KMS-11 (cell line): ENCODE measurements around the gene GRK5.
"Not testable (repeated sequence)": the region's sequence is repeated elsewhere in the genome, so short reads cannot be mapped to it uniquely, and the experiment has no call there.

Experiments
- H2AFZ ChIP-seq: fragments of 200-600 bp; sonication (generic); 2 replicates; pipeline ENCODE4 v1.6.1; 2016; ENCODE audit warnings: antibody characterized with exemption, mixed run types, low read depth
- H3K27ac ChIP-seq: fragments of 200-600 bp; sonication (generic); 2 replicates; pipeline ENCODE4 v1.6.1; 2016; ENCODE audit warnings: mild to moderate bottlenecking, mixed run types
- H3K27me3 ChIP-seq: fragments of 200-600 bp; sonication (generic); 2 replicates; pipeline ENCODE4 v1.6.1; 2017; ENCODE audit warnings: mild to moderate bottlenecking, low read depth, mixed run types, moderate library complexity; ENCODE audit not compliant: insufficient read depth
- H3K36me3 ChIP-seq: fragments of 200-600 bp; sonication (generic); 2 replicates; pipeline ENCODE4 v1.6.1; 2017; ENCODE audit warnings: mild to moderate bottlenecking, mixed run types; ENCODE audit not compliant: insufficient read depth
- H3K4me1 ChIP-seq: fragments of 200-600 bp; sonication (generic); 2 replicates; pipeline ENCODE4 v1.6.1; 2016; ENCODE audit warnings: mild to moderate bottlenecking, low read depth, mixed run types; ENCODE audit not compliant: poor library complexity, severe bottlenecking
- H3K4me2 ChIP-seq: fragments of 200-600 bp; sonication (generic); 2 replicates; pipeline ENCODE4 v1.7.0; 2016; ENCODE audit warnings: mild to moderate bottlenecking, mixed run types
- H3K4me3 ChIP-seq: fragments of 200-600 bp; sonication (generic); IDR thresholded peaks from 2 replicates; pipeline ENCODE4 v1.6.1; 2017; ENCODE audit warnings: low read depth, low read length, mixed read lengths; ENCODE audit not compliant: insufficient read depth
- H3K79me2 ChIP-seq: fragments of 200-600 bp; sonication (generic); 2 replicates; pipeline ENCODE4 v1.6.1; 2016; ENCODE audit warnings: low read depth, mixed run types; ENCODE audit not compliant: insufficient read depth
- H3K9ac ChIP-seq: fragments of 200-600 bp; sonication (generic); 2 replicates; pipeline ENCODE4 v1.6.1; 2016; ENCODE audit warnings: mild to moderate bottlenecking, mixed run types
- H4K20me1 ChIP-seq: fragments of 200-600 bp; sonication (generic); 2 replicates; pipeline ENCODE4 v1.6.1; 2016; ENCODE audit warnings: mild to moderate bottlenecking, mixed run types; ENCODE audit not compliant: insufficient read depth
- TF ChIP-seq, protein P1 (sequence below): fragments of 200-600 bp; sonication (generic); conservative IDR thresholded peaks from 2 replicates; pipeline ENCODE4 v1.6.1; 2017; ENCODE audit warnings: low read depth, mild to moderate bottlenecking, antibody characterized with exemption, low read length, moderate library complexity, mixed read lengths

GRK5 gene

DNA sequence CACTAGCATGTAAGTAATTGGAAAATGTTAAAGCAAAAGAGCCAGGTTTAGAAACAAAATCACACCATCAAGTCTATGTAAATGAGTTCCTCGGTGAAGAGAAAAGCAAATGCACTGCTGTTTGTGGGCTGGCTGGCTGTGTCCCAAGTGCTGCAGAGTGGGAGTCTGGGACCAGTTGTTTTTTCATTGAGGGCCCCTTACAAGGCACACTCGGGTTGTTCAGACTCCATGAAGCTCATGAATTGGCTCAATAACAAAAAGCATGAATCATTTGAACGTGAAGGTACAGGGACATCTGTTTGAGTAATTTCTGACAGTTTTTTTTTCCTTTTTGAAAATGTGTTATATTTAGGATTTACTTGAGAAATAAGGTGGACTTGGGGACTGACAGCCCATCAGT, 28.0 kb downstream of the GRK5 start:
- TF ChIP-seq, protein P1, sequence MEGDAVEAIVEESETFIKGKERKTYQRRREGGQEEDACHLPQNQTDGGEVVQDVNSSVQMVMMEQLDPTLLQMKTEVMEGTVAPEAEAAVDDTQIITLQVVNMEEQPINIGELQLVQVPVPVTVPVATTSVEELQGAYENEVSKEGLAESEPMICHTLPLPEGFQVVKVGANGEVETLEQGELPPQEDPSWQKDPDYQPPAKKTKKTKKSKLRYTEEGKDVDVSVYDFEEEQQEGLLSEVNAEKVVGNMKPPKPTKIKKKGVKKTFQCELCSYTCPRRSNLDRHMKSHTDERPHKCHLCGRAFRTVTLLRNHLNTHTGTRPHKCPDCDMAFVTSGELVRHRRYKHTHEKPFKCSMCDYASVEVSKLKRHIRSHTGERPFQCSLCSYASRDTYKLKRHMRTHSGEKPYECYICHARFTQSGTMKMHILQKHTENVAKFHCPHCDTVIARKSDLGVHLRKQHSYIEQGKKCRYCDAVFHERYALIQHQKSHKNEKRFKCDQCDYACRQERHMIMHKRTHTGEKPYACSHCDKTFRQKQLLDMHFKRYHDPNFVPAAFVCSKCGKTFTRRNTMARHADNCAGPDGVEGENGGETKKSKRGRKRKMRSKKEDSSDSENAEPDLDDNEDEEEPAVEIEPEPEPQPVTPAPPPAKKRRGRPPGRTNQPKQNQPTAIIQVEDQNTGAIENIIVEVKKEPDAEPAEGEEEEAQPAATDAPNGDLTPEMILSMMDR = no peak
- H3K27ac ChIP-seq = no peak overlapping the region
- no peak overlapping the region for H3K4me2 ChIP-seq
- H3K9ac ChIP-seq = no peak overlapping the region
- no peak overlapping the region for H3K4me3 ChIP-seq
- no peaks in the 10 kb centered on the region for H3K27me3 ChIP-seq
- H3K4me1 ChIP-seq = peaks cover 10% of the 10 kb centered on the region
- H3K79me2 ChIP-seq = no peaks in the 10 kb centered on the region
- no peak overlapping the region for H2AFZ ChIP-seq
- H3K36me3 ChIP-seq = no peaks in the 10 kb centered on the region
- no peaks in the 10 kb centered on the region for H4K20me1 ChIP-seq

DNA sequence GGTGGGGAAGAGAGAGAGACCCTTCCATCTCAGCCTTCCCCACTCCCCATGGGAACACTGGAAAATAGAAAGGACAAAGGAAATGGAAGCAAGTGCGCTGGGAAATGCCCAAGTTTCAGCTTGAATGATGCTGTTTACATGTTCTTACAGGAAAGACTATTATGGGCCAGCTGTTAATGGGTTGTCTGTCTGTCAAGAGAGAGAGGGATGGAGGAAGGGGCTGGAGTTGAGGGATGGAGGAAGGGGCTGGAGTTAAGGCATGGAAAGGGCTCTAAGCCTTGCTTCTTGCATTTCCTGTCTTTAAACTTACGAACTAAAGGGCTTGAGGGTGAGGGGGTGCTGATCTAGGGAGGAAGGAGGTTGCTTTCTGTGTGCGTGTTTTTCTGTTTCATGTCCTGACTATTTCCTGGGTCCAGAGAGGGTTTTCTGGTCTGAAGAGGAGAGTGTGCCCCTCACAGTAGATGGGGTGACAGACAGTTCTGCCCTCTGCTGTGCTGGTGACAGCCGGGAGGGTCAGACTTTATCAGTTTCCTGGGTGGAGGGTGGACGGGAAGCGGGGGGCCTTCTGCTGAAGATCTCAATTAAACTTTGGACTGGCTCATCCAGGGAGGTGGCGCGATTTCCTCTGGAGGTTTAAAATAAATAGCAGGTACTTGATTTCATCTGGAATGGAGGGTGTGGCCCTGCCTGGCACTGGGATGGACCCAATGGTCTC, 30.5 kb downstream of the GRK5 start:
- no peaks in the 10 kb centered on the region for H3K27me3 ChIP-seq
- no peaks in the 10 kb centered on the region for H4K20me1 ChIP-seq
- H3K4me3 ChIP-seq = no peak overlapping the region
- H2AFZ ChIP-seq = no peak overlapping the region
- TF ChIP-seq, protein P1 = no peak
- no peak overlapping the region for H3K4me2 ChIP-seq
- no peak overlapping the region for H3K27ac ChIP-seq
- H3K4me1 ChIP-seq = peaks cover 2% of the 10 kb centered on the region
- H3K79me2 ChIP-seq = no peaks in the 10 kb centered on the region
- no peaks in the 10 kb centered on the region for H3K36me3 ChIP-seq
- H3K9ac ChIP-seq = no peak overlapping the region

DNA sequence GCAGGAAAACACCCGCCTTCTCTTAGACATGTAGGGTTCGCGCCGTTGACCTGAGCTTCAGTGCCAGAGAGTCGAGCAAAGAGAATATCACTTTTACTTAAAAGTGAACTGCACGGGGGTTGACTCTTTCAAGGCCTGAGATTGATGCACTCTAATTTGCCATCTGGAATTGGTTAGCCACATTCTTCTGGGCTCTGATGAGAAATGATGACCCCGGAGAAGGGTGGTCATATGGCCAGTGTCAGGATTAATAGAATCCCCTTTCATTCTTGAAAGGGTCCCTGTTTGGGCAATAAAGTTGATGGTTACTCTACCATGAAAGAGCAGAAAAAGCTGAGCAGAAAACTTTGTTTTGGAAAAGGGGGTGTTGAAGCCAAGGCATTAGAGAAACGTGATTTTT, 31.2 kb downstream of the GRK5 start:
- no peak overlapping the region for H2AFZ ChIP-seq
- no peaks in the 10 kb centered on the region for H3K36me3 ChIP-seq
- H3K79me2 ChIP-seq = no peaks in the 10 kb centered on the region
- no peak overlapping the region for H3K27ac ChIP-seq
- no peak overlapping the region for H3K9ac ChIP-seq
- no peak overlapping the region for H3K4me2 ChIP-seq
- no peaks in the 10 kb centered on the region for H3K4me1 ChIP-seq
- no peaks in the 10 kb centered on the region for H3K27me3 ChIP-seq
- no peak overlapping the region for H3K4me3 ChIP-seq
- TF ChIP-seq, protein P1 = no peak
- H4K20me1 ChIP-seq = no peaks in the 10 kb centered on the region

DNA sequence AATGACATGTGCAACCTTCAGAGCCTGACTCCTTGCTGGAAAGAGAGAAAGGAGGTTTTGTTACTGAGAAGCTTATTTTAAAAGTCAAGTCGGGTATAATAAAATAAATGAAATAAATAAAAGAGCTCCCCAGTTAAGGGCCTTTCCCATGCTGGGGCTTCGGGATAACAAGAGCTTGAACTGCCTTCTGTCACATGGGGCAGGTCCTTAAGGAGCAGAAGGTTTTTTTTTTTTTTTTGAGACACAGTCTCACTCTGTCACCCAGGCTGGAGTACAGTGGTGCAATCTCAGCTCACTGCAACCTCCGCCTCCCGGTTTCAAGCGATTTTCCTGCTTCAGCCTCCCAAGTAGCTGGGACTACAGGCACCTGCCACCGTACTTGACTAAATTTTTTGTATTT, 31.6 kb downstream of the GRK5 start:
- H2AFZ ChIP-seq, H4K20me1 ChIP-seq, H3K4me2 ChIP-seq, H3K36me3 ChIP-seq, H3K79me2 ChIP-seq, H3K27me3 ChIP-seq, H3K4me1 ChIP-seq, H3K27ac ChIP-seq, H3K4me3 ChIP-seq, H3K9ac ChIP-seq: not testable (repeated sequence)

DNA sequence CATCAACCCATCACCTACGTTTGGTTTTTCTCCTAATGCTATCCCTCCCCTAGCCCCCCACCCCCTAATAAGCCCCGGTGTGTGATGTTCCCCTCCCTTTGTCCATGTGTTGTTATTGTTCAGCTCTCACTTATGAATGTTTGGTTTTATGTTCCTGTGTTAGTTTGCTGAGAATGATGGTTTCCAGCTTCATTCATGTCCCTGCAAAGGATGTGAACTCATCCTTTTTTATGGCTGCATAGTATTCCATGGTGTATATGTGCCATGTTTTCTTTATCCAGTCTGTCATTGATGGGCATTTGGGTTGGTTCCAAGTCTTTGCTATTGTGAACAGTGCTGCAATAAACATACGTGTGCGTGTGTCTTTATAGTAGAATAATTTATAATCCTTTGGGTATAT, 32.3 kb downstream of the GRK5 start:
- H3K36me3 ChIP-seq, H3K4me1 ChIP-seq, H3K79me2 ChIP-seq, H3K4me3 ChIP-seq, H3K27me3 ChIP-seq, H2AFZ ChIP-seq, H4K20me1 ChIP-seq, H3K4me2 ChIP-seq, H3K27ac ChIP-seq, H3K9ac ChIP-seq: not testable (repeated sequence)
